Measurements from ENCODE around the gene SURF1. TPM values are rescaled to one million over a fixed set of nuclear protein-coding genes. Genes with fewer than 3 reads are reported as not detected.

SURF1 gene
- total and polyA plus RNA-seq, 12 donors: 41.7 to 85.4 (median 61.2) TPM

DNA sequence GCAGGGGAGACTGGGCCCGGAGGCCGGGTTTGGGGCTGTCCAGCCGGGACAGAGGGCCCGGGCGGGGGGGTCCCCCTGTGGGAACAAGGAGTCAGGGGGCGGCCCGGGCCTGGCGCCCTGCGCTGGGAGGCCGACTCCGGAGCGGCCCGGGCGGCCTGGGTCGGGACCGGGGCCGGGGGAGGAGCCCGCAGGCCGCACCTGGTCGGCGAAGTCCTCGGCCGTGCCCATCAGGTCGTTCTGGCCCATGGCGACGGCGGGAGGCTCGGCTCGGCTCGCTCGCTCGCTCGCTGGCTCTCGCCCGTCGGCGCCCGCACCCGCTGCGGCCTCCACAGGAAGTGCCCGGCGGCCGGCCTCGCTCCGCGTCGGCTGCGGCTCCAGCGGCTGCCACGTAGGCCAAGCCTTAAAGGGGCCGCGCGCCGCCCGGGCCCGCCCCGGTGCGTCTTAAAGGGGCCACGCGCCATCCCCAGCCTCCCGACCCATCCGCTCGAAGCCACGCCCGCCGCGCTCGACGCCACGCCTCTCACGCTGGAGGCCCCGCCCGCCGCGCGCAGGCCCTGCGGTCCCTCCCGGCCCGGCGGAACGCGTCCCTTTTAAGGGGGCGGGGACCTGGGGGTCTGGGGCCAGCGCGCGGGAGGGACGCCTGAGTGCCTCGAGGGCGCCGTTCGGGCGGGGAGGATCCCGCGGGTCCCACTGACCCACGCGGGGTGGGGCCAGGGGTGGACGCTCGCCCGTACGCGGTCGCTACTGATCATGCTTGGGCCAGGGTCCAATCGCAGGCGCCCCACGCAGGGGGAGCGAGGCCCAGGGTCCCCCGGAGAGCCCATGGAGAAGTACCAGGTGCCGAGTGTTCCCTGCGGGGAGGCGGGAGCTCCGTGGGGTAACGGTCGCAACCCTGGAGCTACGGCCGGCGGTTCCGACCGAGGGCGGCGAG, 19.7 kb upstream of the SURF1 start, which contains the start of the genes STKLD1 and SURF4:
Gene STKLD1 (plus strand): TSS at position 643 of the 931 bp plus-strand sequence. CDS start 108 bp downstream, at position 751.
Gene SURF4 (minus strand): TSS at position 337 of the 931 bp plus-strand sequence. CDS start 91 bp downstream, at position 246.
- intact Hi-C loops (cut with DNase I): loop anchor here in 3 of 10 donors (2.0 to 5.0 kb wide), 4 partner anchors 27 to 44 kb away; partner anchors contain the start of genes REXO4 (in 2 of the 3), MED22 (in 1 of the 3), RPL7A (in 1 of the 3) and SURF6 (in 1 of the 3)
- TF ChIP-seq, protein P1, sequence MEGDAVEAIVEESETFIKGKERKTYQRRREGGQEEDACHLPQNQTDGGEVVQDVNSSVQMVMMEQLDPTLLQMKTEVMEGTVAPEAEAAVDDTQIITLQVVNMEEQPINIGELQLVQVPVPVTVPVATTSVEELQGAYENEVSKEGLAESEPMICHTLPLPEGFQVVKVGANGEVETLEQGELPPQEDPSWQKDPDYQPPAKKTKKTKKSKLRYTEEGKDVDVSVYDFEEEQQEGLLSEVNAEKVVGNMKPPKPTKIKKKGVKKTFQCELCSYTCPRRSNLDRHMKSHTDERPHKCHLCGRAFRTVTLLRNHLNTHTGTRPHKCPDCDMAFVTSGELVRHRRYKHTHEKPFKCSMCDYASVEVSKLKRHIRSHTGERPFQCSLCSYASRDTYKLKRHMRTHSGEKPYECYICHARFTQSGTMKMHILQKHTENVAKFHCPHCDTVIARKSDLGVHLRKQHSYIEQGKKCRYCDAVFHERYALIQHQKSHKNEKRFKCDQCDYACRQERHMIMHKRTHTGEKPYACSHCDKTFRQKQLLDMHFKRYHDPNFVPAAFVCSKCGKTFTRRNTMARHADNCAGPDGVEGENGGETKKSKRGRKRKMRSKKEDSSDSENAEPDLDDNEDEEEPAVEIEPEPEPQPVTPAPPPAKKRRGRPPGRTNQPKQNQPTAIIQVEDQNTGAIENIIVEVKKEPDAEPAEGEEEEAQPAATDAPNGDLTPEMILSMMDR (IDR thresholded peaks at IDR 0.05): peak in 1 of 9 donors; percentile 13
- ATAC-seq (peak; percentile 97 to 99 (median 98)), DNase-seq (peak; percentile 94 to 97)
- peaks cover 0 to 25% (median 7%) of the 10 kb centered on the region in 9 donors for H3K36me3 ChIP-seq
- H3K4me3 ChIP-seq: peak within 1 kb of the TSS; percentile 78 to 100 (median 96)
- WGBS, 2 donors: 0 to 1% methylated on average over 88 to 120 of the region's 120 CpGs
- no peaks in the 10 kb centered on the region for H3K27me3 ChIP-seq
- peaks cover 13 to 53% (median 47%) of the 10 kb centered on the region in 9 donors for H3K4me1 ChIP-seq
- peak within 1 kb of the TSS; percentile 76 to 99 (median 96) for H3K27ac ChIP-seq
- H3K9me3 ChIP-seq: peaks cover 0 to 8% (median 0%) of the 10 kb centered on the region in 11 donors

DNA sequence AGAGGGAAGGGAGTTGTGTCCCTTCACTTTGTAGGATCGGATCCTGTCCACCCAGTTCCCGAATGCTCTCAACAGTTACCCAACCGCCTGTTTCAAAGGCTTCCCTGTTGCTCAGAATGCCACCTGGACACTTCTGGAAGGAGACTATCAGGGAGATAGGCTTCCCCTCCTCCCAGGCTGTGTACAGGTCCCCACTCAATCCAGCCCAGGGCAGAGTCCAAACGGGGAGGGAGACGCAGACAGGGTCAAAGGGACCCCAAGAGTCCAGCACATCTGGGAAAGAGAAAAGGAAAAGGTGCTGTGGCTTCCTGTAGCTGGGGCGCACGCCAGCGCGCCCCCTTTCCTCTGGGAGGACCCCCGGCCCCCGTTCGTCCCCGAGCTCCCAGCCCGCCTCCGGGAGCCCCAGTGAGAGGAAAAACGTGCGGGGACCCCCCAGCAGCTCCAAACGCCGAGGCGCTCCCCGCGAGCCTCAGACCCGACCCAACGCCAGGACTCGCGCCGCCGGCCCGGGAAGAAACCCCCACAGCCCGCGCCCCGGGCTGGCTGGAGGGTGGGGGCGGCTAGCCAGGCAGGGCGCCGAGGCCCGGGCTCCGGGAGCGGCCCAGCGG, 18.9 kb upstream of the SURF1 start:
- intact Hi-C loops (cut with DNase I): loop anchor here in 3 of 10 donors (2.0 to 5.0 kb wide), 4 partner anchors 26 to 43 kb away; partner anchors contain the start of genes REXO4 (in 2 of the 3), MED22 (in 1 of the 3), RPL7A (in 1 of the 3) and SURF6 (in 1 of the 3)
- peaks cover 0 to 33% (median 11%) of the 10 kb centered on the region in 9 donors for H3K36me3 ChIP-seq
- H3K27ac ChIP-seq: peak overlapping the region; percentile 76 to 99 (median 96)
- peaks cover 13 to 60% (median 55%) of the 10 kb centered on the region in 9 donors for H3K4me1 ChIP-seq
- no peak for DNase-seq
- ATAC-seq: peak in 3 of 8 donors; percentile 0 to 8 (median 8)
- TF ChIP-seq, protein P1 (IDR thresholded peaks at IDR 0.05): peak in 1 of 9 donors; percentile 3
- H3K9me3 ChIP-seq: peaks cover 0 to 8% (median 0%) of the 10 kb centered on the region in 11 donors
- no peaks in the 10 kb centered on the region for H3K27me3 ChIP-seq
- WGBS, 2 donors: 1% methylated on average over 31 to 39 of the region's 39 CpGs
- H3K4me3 ChIP-seq: peak overlapping the region; percentile 78 to 100 (median 96)

DNA sequence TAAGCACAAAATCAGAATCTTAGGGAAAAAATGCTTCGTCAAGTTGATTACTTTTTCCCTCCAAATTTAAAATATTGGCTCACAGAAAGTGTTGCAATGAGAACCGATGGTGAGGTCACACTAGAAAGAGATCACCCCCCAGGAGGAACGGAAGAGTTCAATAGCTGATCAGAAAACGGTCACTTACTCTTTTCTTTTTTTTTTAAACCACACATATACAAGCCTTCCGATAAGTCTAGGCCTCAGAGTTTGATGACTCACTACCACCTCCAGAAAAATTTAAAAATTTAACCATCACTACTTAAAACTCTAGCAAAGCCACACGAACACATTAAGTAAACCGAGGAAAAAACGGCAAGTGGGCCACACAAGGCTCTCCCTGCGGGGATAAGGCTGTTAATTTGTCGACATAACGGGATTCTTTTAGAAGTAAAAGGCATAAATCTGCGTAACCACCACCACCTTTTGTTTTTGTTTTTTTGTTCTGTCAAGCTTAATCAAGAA, 18.4 kb upstream of the SURF1 start:
- no peak for DNase-seq

More for the DNA sequence above, 18.4 kb upstream of the SURF1 start:
- peak overlapping the region; percentile 78 to 100 (median 96) for H3K4me3 ChIP-seq
- ATAC-seq: no peak
- 24 to 32% methylated on average over 12 of the region's 12 CpGs for WGBS, 2 donors
- peak overlapping the region in 8 of 10 donors; percentile 95 to 99 (median 97) for H3K27ac ChIP-seq
- TF ChIP-seq, protein P1 (IDR thresholded peaks at IDR 0.05): no peak
- H3K36me3 ChIP-seq: peaks cover 0 to 39% (median 16%) of the 10 kb centered on the region in 9 donors
- intact Hi-C loops (cut with DNase I): loop anchor here in 3 of 10 donors (2.0 to 5.0 kb wide), 4 partner anchors 26 to 43 kb away; partner anchors contain the start of genes REXO4 (in 2 of the 3), SURF6 (in 2 of the 3), MED22 (in 1 of the 3) and RPL7A (in 1 of the 3)
- H3K27me3 ChIP-seq: no peaks in the 10 kb centered on the region
- peaks cover 16 to 66% (median 59%) of the 10 kb centered on the region in 9 donors for H3K4me1 ChIP-seq
- peaks cover 0 to 8% (median 0%) of the 10 kb centered on the region in 11 donors for H3K9me3 ChIP-seq
